ENCODE results near the gene SIGLEC9.

SIGLEC9 gene

DNA sequence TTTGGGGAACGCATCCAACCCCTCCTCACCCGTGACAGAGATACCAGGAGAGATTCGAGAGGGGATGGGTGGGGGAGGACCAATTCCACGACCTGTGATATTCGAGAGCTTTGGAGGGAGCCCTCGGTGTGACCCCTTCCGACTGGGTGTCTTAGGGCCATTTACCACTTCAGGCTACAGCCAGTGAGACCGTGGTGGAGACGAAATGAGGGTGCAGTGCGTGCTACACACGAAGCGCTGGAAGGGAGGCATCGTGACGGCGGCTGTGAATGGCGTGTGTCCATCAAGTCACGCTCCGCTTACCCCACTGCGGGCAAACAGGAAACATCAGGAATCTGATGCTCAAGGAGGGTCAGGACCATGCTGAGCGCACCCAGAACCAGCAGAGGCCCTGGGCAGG lies 26.9 kb upstream of the SIGLEC9 start:
- DNase-seq, result no peak

DNA sequence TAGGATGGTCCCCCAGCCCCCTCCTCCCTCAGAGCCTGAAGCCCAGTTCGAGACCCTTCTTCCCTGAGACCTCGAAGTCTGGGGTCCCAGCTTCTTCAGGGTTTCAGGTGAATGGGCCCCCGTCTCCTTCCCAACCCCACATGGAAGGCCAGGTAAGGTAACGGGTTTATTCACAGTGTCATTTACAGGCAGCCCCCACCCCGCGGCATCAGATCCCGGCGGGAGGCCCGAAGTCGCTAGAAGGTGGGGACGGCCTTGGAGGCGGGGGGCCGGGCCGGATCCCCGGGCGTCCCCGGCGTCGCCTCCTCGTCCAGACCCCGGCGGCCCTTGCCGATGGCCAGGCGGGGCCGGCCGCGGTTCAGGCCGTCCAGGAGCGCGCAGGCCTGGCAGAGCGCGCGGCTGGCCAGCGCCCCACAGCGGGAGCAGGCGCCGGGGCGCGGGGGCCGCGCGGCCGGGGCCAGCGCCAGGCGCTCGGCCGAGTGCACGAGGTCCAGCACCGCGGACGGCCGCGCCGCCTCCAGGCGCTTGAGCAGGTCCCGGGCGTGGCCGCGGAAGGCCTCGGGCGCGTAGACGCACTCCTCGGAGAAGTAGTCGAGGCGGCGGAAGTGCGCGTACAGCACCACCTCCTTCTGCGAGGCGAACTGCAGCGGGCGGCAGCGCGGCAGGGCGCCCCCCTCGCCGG lies 26.2 kb upstream of the SIGLEC9 start:
- peak; percentile 17 for DNase-seq

- DNase-seq, result no peak
Measured at GRCh38 chr19:51099047-51099382, 25.7 kb upstream of the SIGLEC9 start.

- no peak for DNase-seq
Measured at GRCh38 chr19:51100601-51101000, 24.1 kb upstream of the SIGLEC9 start.

DNA sequence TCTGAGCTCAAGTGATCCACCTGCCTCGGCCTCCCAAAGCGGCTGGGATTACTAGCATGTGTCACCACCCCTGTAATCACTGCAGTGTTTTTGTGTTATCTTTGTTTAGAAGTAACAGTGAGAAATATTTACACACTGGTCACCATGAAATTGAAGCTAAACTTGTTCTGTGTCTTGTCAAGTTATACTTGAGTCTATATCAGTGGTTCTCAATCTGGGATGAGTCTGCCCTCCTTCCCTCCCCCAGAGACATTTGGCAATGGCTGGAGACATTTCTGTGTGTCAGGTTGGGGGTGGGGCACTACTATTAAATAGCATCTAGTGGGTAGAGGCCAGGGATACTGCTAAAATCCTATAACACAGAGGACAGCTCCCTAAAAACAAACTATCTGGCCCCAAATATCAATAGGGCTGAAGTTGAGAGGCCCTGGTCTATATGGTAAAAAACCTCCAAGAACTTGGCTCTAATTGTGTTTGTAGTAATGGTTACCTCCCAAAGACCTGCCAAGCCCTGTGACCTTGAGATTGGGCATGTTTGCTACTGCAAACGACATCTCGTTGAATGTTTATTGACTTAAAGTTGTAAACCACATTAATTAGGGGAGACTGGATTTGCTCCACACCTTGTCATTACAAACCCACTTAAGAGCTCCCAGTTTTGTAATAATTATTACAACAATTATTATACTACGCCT lies 23.4 kb upstream of the SIGLEC9 start:
- DNase-seq, result no peak

- DNase-seq, result no peak
Measured at GRCh38 chr19:51102991-51103390, 21.7 kb upstream of the SIGLEC9 start.

GRCh38 chr19:51103926-51104341 lies 20.8 kb upstream of the SIGLEC9 start:
- DNase-seq, result no peak

DNA sequence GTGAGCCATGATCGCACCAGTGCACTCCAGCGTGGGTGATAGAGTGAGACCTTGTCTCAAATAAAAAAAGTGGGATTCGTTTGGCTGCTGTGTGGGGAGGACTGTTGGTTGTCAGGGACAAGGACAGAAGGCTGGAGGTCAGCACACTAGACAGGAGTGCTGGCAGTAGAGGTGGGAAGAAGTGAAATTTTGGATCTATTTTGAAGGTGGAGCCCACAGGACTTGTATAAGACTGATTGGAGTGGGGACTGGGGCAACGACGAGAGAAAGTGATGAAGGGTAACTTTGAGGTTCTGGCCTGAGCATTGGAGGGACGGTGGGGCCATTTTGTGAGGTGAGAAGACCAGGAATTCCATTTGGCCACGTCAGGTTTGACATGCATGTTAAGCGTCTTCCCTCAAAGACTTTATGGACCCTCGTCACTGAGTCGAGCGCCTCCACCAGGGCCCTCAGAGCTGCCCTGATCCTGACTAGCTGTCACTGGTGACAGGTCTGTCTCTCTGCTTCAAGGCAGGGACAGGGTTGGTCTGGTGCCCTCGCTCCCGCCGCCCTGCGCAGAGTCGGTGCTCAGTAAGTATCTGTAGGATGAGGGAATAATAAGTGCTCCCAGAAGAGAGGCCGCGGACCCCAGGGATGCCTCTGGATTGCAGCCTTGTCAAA lies 17.2 kb upstream of the SIGLEC9 start:
- no peak for DNase-seq

DNA sequence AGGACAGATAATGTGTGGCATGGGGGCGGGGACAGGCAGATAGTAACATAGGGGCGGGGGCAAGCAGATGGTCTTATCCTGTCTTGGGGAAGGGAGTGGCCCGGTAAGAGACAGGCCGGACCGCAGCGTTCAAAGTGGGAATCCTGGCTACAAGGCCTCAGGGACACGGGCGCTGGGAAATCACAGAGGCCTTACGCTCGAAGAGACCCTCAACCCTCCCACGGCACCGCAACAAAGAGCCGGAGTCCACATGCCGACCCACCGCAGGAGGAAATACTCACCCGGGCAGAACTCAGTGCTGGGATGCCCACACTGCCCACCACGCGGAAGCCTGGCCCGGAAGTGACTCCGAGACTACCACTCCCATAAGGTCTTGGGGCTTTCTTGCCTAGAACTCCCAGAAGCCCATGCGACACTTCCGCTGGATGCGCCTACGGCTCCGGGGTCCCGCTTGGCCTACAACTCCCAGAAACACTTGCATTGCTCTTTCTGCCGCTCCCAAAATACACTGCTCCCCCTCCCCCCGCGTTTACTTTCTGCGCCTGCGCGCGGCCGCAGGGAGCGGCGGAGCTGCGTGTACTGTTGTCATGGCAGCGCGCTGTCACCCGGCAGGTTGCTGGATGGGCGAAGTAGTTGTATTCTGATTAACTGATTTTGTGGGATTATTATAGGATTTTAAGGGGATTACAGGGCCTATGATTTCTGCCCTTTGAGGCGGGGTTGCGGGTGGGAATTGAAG lies 16.5 kb upstream of the SIGLEC9 start, which contains the start of gene CTU1:
CTU1 (minus strand) TSS at position 344 of the 739 bp plus-strand sequence. CDS start 3,840 bp downstream, outside the sequence.
- peak; percentile 99 for DNase-seq

DNA sequence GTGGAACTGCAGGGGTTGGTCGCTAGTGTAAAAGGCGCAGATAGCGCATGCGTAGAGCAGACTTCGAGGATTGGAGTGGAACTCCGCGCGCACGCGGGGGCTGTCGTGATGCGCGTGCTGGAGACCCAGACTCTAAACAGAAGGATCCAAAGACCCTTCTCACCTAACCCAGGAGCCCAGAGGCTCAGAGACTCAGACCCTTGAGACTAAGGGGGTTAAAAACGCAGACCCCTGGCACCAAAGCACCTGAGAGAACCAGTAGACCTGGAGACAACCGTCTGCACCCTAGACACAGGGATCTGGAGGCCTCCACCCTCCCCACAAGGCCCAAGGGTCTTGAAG lies 15.9 kb upstream of the SIGLEC9 start:
- DNase-seq, result no peak

DNA sequence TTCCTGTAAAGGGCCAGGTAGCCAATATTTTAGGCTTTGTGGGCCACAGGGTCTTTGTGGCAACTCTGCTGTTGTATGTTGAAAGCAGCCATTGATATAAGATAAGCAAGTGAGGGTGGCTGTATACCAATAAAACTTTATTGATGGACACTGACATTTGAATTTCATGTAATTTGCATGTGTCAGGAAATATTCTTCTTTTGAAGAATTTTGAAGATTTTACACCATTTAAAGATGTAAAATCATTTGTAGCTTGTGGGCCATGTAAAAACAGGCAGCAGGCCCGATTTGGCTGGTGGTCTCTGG lies 14.1 kb upstream of the SIGLEC9 start:
- DNase-seq, result no peak

DNA sequence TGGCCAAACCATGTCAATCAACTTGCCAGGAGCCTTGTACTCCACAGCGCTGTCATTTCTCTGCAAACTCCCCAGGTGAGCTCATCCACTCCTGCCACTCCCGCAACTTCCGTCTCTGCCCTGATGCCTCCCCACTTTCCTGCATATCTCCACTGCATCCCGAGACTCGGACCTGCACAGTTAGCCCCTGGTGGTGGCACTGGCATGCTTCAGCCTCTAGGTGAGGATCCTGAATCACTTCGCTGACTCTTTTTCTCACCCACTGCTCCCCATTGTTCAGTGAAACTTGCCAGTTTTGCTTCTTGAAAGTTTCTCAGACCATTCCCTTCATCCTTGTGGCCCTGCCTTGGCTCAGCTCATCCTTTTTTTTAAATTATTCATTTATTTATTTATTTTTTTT lies 13.1 kb upstream of the SIGLEC9 start:
- DNase-seq, result no peak

GRCh38 chr19:51114087-51114729 lies 10.5 kb upstream of the SIGLEC9 start:
- no peak for DNase-seq

- no peak for DNase-seq
Measured at GRCh38 chr19:51116736-51117286, 7.9 kb upstream of the SIGLEC9 start.

DNA sequence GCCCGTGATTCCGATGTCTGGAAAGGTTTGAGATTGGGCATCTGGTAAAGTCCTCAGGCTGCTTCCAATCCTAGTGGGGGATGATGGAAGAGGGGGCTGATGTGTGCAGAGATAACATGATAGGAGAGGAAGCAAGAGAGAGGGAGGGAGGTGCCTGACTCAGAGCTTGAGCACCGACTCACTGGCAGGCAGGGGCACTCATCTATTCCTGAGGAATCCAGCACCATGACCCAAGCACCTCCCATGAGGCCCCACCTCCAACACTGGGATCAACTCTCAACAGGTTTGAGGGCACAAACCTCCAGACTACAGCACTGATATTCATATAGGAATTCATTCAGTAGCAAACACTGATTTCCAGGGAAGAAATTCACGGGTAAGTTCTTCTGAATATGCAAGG lies 5.6 kb upstream of the SIGLEC9 start:
- no peak for DNase-seq

GRCh38 chr19:51119611-51120010 lies 5.1 kb upstream of the SIGLEC9 start:
- DNase-seq, result no peak

GRCh38 chr19:51120160-51120559 lies 4.5 kb upstream of the SIGLEC9 start:
- no peak for DNase-seq

DNA sequence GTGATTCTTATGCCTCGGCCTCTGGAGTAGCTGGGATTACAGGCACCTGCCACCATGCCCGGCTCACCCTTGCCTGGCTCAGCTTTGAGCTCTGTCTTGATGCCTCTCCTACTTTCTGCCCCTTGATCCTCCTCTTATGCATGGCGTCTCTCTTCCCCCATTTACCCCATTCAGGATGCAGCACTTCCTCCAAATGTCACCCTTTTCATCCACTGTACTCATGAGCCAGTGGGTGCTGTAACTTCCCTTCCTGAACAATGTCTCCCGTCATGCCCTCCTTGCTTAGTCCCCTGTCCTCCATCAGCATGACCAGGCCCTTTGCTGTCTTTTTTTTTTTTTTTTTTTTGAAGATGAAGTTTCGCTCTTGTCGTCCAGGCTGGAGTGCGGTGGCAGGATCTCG lies 3.4 kb upstream of the SIGLEC9 start:
- DNase-seq, result no peak

DNA sequence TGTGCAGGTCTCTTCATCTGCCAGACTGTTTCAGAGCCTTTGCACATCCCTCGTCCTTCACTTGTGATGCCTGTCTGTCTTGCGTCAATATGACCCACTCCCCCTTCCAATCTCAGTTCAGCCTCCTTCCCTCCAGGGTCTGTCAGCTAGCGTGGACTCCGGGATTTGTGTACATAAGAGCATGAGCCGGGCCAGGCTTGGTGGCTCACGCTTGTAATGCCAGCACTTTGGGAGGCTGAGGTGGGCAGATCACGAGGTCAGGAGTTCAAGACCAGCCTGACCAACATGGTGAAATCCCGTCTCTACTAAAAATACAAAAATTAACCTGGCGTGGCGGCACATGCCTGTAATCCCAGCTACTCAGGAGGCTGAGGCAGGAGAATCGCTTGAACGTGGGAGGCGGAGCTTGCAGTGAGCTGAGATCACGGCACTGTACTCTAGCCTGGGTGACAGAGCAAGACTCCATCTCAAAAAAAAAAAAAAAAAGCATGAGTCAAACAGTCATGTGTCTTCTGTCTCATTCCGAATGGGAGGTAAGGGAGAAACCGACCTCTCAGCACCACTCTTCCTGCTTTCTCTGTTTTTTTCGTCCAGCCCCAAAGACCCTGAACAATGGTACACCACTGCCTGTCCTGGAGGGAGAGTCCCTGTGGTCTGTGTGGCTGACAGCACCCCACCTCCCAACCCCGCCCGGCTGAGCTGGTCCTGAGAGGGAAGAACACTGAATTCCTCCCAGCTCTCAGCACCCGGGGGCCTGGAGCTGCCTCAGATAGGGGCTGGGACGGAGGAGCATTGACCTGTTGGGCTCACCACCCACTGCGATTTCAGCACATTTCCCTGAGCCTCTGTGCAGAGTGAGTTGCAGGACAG lies 2.4 kb upstream of the SIGLEC9 start:
- no peak for DNase-seq

GRCh38 chr19:51123381-51123800 lies 1.3 kb upstream of the SIGLEC9 start:
- DNase-seq, result peak; percentile 52

GRCh38 chr19:51123802-51124201 lies 904 bp upstream of the SIGLEC9 start:
- no peak for DNase-seq

DNA sequence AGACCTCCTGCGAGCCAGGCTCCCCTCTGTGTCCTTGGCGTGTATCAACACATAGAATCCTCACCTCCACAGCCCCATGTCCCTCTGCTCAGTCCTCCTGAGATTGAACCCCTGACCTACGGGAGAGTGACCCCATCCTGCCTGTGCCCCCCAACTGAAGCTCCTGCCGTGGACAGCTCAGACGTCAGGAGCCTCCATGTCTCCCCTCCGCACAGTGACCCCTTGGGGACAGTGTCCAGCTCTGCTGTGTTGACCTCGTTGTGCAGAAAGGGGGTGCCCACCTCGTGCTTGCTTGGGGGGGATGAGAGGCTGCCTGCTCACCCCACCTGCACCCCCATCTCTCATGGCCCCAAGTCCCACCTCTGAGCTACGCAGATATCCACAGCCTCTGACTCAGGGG lies 490 bp upstream of the SIGLEC9 start:
- DNase-seq, result no peak

All from hematopoietic multipotent progenitor cell treated with erythropoietin and hydrocortisone succinate and interleukin-3 and kit ligand, for 6 days (in vitro differentiated cells).